Neuronal stem cell (in vitro differentiated cells): Measurements from ENCODE around the gene TAF1B.

ENCODE experiments used
- DNase-seq: peaks from one replicate; pipeline ENCODE4 v3.0.0-alpha.2; 2013; ENCODE audit warnings: low spot score
- H2AFZ ChIP-seq: one replicate; pipeline ENCODE4 v1.6.1; 2013; ENCODE audit warnings: mild to moderate bottlenecking, low read length, inconsistent platforms
- H2AK5ac ChIP-seq: 2 replicates; pipeline ENCODE4 v1.6.1; 2013; ENCODE audit warnings: low read depth, mild to moderate bottlenecking, inconsistent platforms, low read length, moderate library complexity, mixed read lengths
- H2BK120ac ChIP-seq: 2 replicates; pipeline ENCODE4 v1.6.1; 2013; ENCODE audit warnings: low read depth, mild to moderate bottlenecking, inconsistent platforms, low read length, moderate library complexity, mixed read lengths
- H2BK12ac ChIP-seq: one replicate; pipeline ENCODE4 v1.6.1; 2013; ENCODE audit warnings: low read length, inconsistent platforms
- H2BK15ac ChIP-seq: 2 replicates; pipeline ENCODE4 v1.6.1; 2013; ENCODE audit warnings: mild to moderate bottlenecking, low read length, inconsistent platforms, mixed read lengths
- H2BK5ac ChIP-seq: one replicate; pipeline ENCODE4 v1.6.1; 2013; ENCODE audit warnings: inconsistent platforms, mild to moderate bottlenecking, low read length, moderate library complexity
- H3K14ac ChIP-seq: one replicate; pipeline ENCODE4 v1.6.1; 2013; ENCODE audit warnings: low read length, inconsistent platforms
- H3K18ac ChIP-seq: 2 replicates; pipeline ENCODE4 v1.6.1; 2013; ENCODE audit warnings: low read length, inconsistent platforms
- H3K23ac ChIP-seq: 2 replicates; pipeline ENCODE4 v1.6.1; 2013; ENCODE audit warnings: low read depth, mild to moderate bottlenecking, mixed read lengths, low read length, inconsistent platforms; ENCODE audit not compliant: poor library complexity
- H3K27ac ChIP-seq: replicated peaks from 3 replicates; pipeline ENCODE4 v1.5.1; 2013; ENCODE audit warnings: low read length, inconsistent platforms
- H3K27me3 ChIP-seq, 3 experiments: 2 replicates each; pipeline ENCODE4 v1.6.1; 2013; ENCODE audit warnings: low read length in 3 of 3, mild to moderate bottlenecking in 2 of 3, inconsistent platforms in 1 of 3, low read depth in 1 of 3, mixed read lengths in 1 of 3, moderate library complexity in 1 of 3; ENCODE audit not compliant: control insufficient read depth in 3 of 3, insufficient read depth in 3 of 3
- H3K36me3 ChIP-seq, 2 donors: replicated peaks in 1 of 2; 2 replicates each; pipeline ENCODE4 v1.6.1; 2013; ENCODE audit warnings: low read length in 2 of 2; ENCODE audit not compliant: control insufficient read depth in 2 of 2, insufficient read depth in 2 of 2
- H3K4ac ChIP-seq: 2 replicates; pipeline ENCODE4 v1.6.1; 2013; ENCODE audit warnings: inconsistent platforms, mild to moderate bottlenecking, low read length, moderate library complexity
- H3K4me1 ChIP-seq, 2 donors: 1 replicate in 1 of 2; 2 replicates in 1 of 2; pipeline ENCODE4 v1.6.1; 2013; ENCODE audit warnings: low read length in 2 of 2, low read depth in 1 of 2; ENCODE audit not compliant: control insufficient read depth in 2 of 2, insufficient read depth in 1 of 2
- H3K4me2 ChIP-seq: one replicate; pipeline ENCODE4 v1.6.1; 2013; ENCODE audit warnings: mild to moderate bottlenecking, low read length, inconsistent platforms; ENCODE audit not compliant: insufficient read depth, poor library complexity, severe bottlenecking
- H3K4me3 ChIP-seq, 2 donors: 2 replicates each; pipeline ENCODE4 v1.5.1; 2013; ENCODE audit warnings: low read length in 2 of 2, mild to moderate bottlenecking in 2 of 2, inconsistent platforms in 1 of 2, moderate library complexity in 1 of 2
- H3K79me1 ChIP-seq: one replicate; pipeline ENCODE4 v1.6.1; 2013; ENCODE audit warnings: low read depth, mild to moderate bottlenecking, inconsistent platforms, low read length, moderate library complexity
- H3K9ac ChIP-seq: one replicate; pipeline ENCODE4 v1.6.1; 2013; ENCODE audit warnings: mild to moderate bottlenecking, low read depth, low read length, inconsistent platforms; ENCODE audit not compliant: poor library complexity
- H3K9me3 ChIP-seq, 2 donors: replicated peaks in 1 of 2; 2 replicates each; pipeline versions ENCODE3 to v1.6.1; 2013; ENCODE audit warnings: low read length in 2 of 2, mild to moderate bottlenecking in 2 of 2, inconsistent platforms in 1 of 2, low read depth in 1 of 2, mixed read lengths in 1 of 2, moderate library complexity in 1 of 2; ENCODE audit not compliant: control insufficient read depth in 2 of 2, insufficient read depth in 1 of 2
- H4K8ac ChIP-seq: one replicate; pipeline ENCODE4 v1.6.1; 2013; ENCODE audit warnings: low read depth, mild to moderate bottlenecking, inconsistent platforms, low read length, moderate library complexity
- H4K91ac ChIP-seq: one replicate; pipeline ENCODE4 v1.6.1; 2013; ENCODE audit warnings: low read length, low read depth, mild to moderate bottlenecking, inconsistent platforms; ENCODE audit not compliant: poor library complexity
- WGBS, 2 donors: extraction: QIAGEN DNeasy Blood & Tissue Kit; methylation state at CpG; one replicate each; pipeline ENCODE4 v1.1.7; 2013; ENCODE audit warnings: missing lambda C conversion rate in 2 of 2, mixed read lengths in 1 of 2; ENCODE audit not compliant: insufficient read length in 2 of 2, insufficient replicate concordance in 1 of 2; ENCODE audit errors: extremely low coverage in 2 of 2; 5-methylcytosine and 5-hydroxymethylcytosine counted together

TAF1B gene

DNA sequence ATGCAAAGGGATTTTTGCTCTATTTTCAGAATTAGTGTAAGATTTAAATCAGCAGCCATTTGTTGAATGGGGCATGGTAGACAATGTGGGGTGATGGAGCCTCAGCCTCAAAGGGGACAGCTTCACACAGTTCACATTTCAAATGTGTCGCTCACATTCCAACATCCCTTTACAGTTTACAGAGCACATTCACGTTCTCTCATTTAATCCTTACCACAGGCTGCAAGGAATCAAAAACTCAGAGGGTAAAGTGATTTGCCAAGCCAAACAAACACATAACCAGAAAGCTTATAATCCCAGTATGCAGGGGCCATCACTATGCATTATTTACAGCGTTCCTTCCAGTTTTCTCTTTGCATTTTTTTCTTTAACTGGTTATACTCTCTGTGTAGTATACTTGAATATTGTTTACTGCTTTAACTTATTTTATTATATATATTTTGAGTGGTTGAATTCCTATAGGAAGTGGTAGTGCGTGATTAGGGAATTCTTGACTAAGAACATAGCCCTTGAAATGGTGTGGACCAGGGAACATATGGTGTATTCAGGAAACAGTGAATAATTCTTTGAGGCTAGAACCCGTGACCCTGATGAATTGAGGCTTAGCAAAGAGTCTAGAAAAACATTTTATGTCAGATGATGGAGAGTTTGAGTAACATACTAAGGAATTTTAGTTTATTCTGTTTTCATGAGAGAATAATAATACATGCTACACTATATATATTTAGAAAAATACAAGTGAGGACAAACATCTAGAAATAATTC, 18.1 kb upstream of the TAF1B start:
- Histone ChIP-seq H3K18ac (no peak overlapping the region), H3K4me1 (peaks cover 0 to 1% of the 10 kb centered on the region in 2 donors), H3K4me3 (no peak overlapping the region), H3K9ac (no peak overlapping the region), H3K36me3 (no peaks in the 10 kb centered on the region), H2AK5ac (no peak overlapping the region), H3K27me3 (peaks cover 0 to 14% (median 0%) of the 10 kb centered on the region in 3 experiments), H3K79me1 (no peaks in the 10 kb centered on the region), H2BK12ac (no peak overlapping the region), H3K27ac (no peak overlapping the region), H4K91ac (no peak overlapping the region), H3K14ac (no peak overlapping the region), H3K9me3 (no peaks in the 10 kb centered on the region), H2BK15ac (no peak overlapping the region), H3K23ac (no peak overlapping the region), H2BK120ac (no peak overlapping the region), H3K4ac (no peak overlapping the region), H4K8ac (no peak overlapping the region), H3K4me2 (no peak overlapping the region), H2AFZ (no peak overlapping the region), H2BK5ac (no peak overlapping the region)
- no peak for DNase-seq
- no CpG with 5 or more reads among the region's 5 CpGs for WGBS, 2 donors

DNA sequence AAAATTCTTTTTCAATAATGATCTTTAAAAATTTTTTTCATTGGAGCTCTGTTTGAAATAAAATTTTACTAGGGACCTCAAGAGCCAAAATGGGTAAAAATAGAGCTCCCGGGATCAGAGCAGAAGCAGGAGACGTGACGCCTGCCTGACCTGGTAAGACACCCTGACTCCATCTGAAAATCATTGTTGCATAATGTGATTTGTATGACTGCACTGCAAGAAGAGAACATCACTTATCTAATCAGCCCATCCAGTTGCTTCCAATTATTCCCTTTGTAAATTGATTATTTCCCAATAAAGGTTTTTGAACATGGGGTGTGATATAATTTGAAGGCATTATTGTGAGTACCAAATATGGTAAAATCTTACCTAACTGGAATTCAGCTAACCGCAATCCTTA, 17.1 kb upstream of the TAF1B start:
- WGBS, 2 donors = no CpG with 5 or more reads among the region's 4 CpGs
- Histone ChIP-seq H3K36me3 (no peaks in the 10 kb centered on the region), H3K79me1 (no peaks in the 10 kb centered on the region), H3K9me3 (no peaks in the 10 kb centered on the region), H2BK120ac (no peak overlapping the region), H3K4ac (no peak overlapping the region), H3K4me2 (no peak overlapping the region), H4K8ac (no peak overlapping the region), H3K14ac (no peak overlapping the region), H3K9ac (no peak overlapping the region), H4K91ac (no peak overlapping the region), H2BK5ac (no peak overlapping the region), H2AK5ac (no peak overlapping the region), H3K4me1 (no peaks in the 10 kb centered on the region), H3K27ac (no peak overlapping the region), H2BK15ac (no peak overlapping the region), H3K23ac (no peak overlapping the region), H3K27me3 (peaks cover 0 to 22% (median 0%) of the 10 kb centered on the region in 3 experiments), H3K4me3 (no peak overlapping the region), H3K18ac (no peak overlapping the region), H2BK12ac (no peak overlapping the region), H2AFZ (no peak overlapping the region)
- DNase-seq = no peak

DNA sequence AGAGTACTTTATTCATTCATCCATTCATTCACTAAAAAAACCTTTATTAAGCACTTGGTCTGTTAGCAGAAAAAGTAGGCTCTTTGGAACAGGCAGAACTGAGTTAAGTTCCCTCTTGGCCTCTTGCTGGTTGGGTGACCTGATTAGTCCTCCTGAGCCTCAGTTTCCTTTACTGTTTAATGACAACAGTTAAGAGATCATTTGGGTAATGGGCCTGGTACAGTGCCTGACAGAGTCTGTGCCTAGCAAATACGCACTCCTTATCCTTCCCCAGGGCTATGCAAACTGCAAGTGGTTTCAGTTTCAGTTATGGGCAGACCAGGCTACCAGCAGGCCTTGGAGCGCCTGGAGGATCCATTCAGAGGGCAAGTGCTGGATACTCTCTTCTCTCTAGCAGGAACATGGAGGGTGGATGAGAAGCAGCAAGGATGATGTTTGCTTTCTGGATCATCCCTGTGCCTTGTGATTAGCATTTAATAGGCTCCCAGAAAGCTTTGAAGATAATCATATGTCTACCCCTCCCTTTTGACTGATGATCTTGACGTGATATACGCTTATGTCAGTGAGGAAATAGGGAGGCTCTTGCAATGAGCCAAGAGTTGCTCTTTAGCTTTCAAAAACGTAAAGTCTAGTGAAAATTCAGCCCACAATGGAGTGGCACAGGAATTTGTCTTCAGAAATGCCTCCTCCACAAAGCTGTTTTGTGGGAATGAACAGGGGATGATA, 12.4 kb upstream of the TAF1B start:
- Histone ChIP-seq H3K23ac (no peak overlapping the region), H3K4me3 (no peak overlapping the region), H2BK120ac (no peak overlapping the region), H3K4ac (no peak overlapping the region), H2BK5ac (no peak overlapping the region), H2AK5ac (no peak overlapping the region), H3K18ac (no peak overlapping the region), H3K4me2 (no peak overlapping the region), H3K27ac (no peak overlapping the region), H3K4me1 (peaks cover 0 to 7% of the 10 kb centered on the region in 2 donors), H3K14ac (no peak overlapping the region), H4K8ac (no peak overlapping the region), H3K9me3 (no peaks in the 10 kb centered on the region), H2AFZ (no peak overlapping the region), H3K79me1 (no peaks in the 10 kb centered on the region), H2BK15ac (no peak overlapping the region), H4K91ac (no peak overlapping the region), H3K36me3 (no peaks in the 10 kb centered on the region), H3K9ac (no peak overlapping the region), H3K27me3 (peaks cover 0 to 29% (median 0%) of the 10 kb centered on the region in 3 experiments), H2BK12ac (no peak overlapping the region)
- WGBS, 2 donors = no CpG with 5 or more reads among the region's 5 CpGs
- no peak for DNase-seq

DNA sequence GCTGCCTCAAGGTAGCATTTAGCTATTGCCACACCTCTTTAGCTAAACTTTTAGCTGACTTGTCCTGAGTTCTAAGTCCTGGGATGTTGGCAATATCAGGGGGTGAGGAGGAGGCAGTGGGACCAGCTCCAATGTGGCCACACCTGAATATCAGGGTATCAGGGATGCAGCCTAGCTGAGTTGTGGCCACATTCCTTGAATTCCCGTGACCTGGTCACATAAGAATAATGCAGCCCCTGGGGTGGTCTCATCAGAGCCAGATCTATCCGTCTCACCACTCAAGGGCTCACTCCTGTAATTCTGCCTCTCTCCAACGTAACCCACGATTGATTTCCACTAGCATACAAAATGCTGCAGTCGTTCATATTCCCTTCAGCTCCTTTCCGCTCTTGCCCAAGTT, 11.6 kb upstream of the TAF1B start:
- H3K79me1 ChIP-seq = no peaks in the 10 kb centered on the region
- no peak overlapping the region for H2AFZ ChIP-seq
- H2BK15ac ChIP-seq = no peak overlapping the region
- no peak overlapping the region for H4K8ac ChIP-seq
- H3K9me3 ChIP-seq = no peaks in the 10 kb centered on the region
- H2AK5ac ChIP-seq = no peak overlapping the region
- no peak overlapping the region for H3K4ac ChIP-seq
- H3K18ac ChIP-seq = no peak overlapping the region
- H2BK120ac ChIP-seq = no peak overlapping the region
- no peaks in the 10 kb centered on the region for H3K36me3 ChIP-seq
- H3K14ac ChIP-seq = no peak overlapping the region
- no peak overlapping the region for H2BK12ac ChIP-seq
- no peak overlapping the region for H3K4me2 ChIP-seq
- H3K9ac ChIP-seq = no peak overlapping the region
- H3K27me3 ChIP-seq = peaks cover 0 to 29% (median 0%) of the 10 kb centered on the region in 3 experiments
- no peak overlapping the region for H3K23ac ChIP-seq
- H3K4me1 ChIP-seq = peaks cover 0 to 7% of the 10 kb centered on the region in 2 donors
- DNase-seq = no peak
- no peak overlapping the region for H3K4me3 ChIP-seq
- no peak overlapping the region for H4K91ac ChIP-seq
- no CpG with 5 or more reads among the region's 6 CpGs for WGBS, 2 donors
- H3K27ac ChIP-seq = no peak overlapping the region
- H2BK5ac ChIP-seq = no peak overlapping the region
